Tibial artery (tissue), 4 donors: Measurements from ENCODE around the gene CWC25.
A peak's percentile ranks its signal among the peaks of the same experiment; 100 is the strongest.

Experiments used
- DNase-seq, 2 donors: peaks; one replicate each; pipeline ENCODE4 v3.0.0-alpha.2; 2019
- H3K27ac ChIP-seq, 2 donors: fragments of 200-600 bp; sonication (generic) in 1 of 2; 1 replicate in 1 of 2; 2 replicates in 1 of 2; pipeline ENCODE4 v1.5.1; 2018 to 2019; ENCODE audit warnings: mild to moderate bottlenecking in 1 of 2
- H3K27me3 ChIP-seq, 2 donors: fragments of 200-600 bp; sonication (generic) in 1 of 2; one replicate each; pipeline versions ENCODE4 v1.5.1 to v1.6.0; 2016 to 2019
- H3K36me3 ChIP-seq, 3 donors: fragments of 200-600 bp; sonication (generic) in 2 of 3; one replicate each; pipeline ENCODE4 v1.5.1; 2016 to 2019; ENCODE audit warnings: mild to moderate bottlenecking in 2 of 3
- H3K4me1 ChIP-seq, 4 donors: fragments of 200-600 bp; sonication (generic) in 2 of 4; 1 replicate in 3 of 4; 2 replicates in 1 of 4; pipeline ENCODE4 v1.5.1; 2016 to 2019
- H3K4me3 ChIP-seq, 2 donors: fragments of 200-600 bp; sonication (generic) in 1 of 2; 1 replicate in 1 of 2; 2 replicates in 1 of 2; pipeline ENCODE4 v1.5.1; 2018 to 2019; ENCODE audit warnings: mild to moderate bottlenecking in 2 of 2
- H3K9me3 ChIP-seq, 3 donors: fragments of 200-600 bp; sonication (generic) in 1 of 3; one replicate each; pipeline ENCODE4 v1.5.1; 2016 to 2019
- CTCF ChIP-seq, 2 experiments: fragments of 200-600 bp in 1 of 2; fragments of 450-650 bp in 1 of 2; IDR thresholded peaks; one replicate each; pipeline ENCODE4 v1.5.1; 2017 to 2019; ENCODE audit warnings: antibody characterized with exemption in 2 of 2, mild to moderate bottlenecking in 1 of 2, moderate library complexity in 1 of 2
- intact Hi-C: fragments of 100-400 bp; cut with DNase I; formaldehyde crosslinking; loops from one replicate; pipeline ENCODE4 v1.15.0; 2023; ENCODE audit warnings: low total_unique reads

Gene CWC25

GRCh38 chr17:38824899-38825761, at the start of gene CWC25:
Gene CWC25 (minus strand): TSS chr17:38825321. CDS start chr17:38825183, 138 bp downstream.
- DNase-seq, result peak; percentile 93 to 98
- H3K27me3 ChIP-seq, result no peaks in the 10 kb centered on the region
- peaks cover 6 to 20% (median 12%) of the 10 kb centered on the region in 3 donors for H3K36me3 ChIP-seq
- intact Hi-C loops, result no loop called here
- peak in 1 of 2 experiments; percentile 5 for TF ChIP-seq CTCF (IDR thresholded peaks at IDR 0.05)
- peaks cover 0 to 22% (median 17%) of the 10 kb centered on the region in 4 donors for H3K4me1 ChIP-seq
- peak within 1 kb of the TSS; percentile 92 to 95 for H3K27ac ChIP-seq
- peak within 1 kb of the TSS; percentile 72 to 83 for H3K4me3 ChIP-seq
- H3K9me3 ChIP-seq, result no peaks in the 10 kb centered on the region

- Histone ChIP-seq H3K4me1 (peaks cover 6 to 79% (median 70%) of the 10 kb centered on the region in 4 donors), H3K27me3 (no peaks in the 10 kb centered on the region), H3K27ac (peak overlapping the region; percentile 92 to 98), H3K9me3 (no peaks in the 10 kb centered on the region), H3K36me3 (peaks cover 8 to 14% (median 10%) of the 10 kb centered on the region in 3 donors), H3K4me3 (peak overlapping the region; percentile 26 to 96)
- intact Hi-C loops, result loop anchor here (10.0 kb wide), 1 partner anchor 291 kb away; the partner anchor contains the start of gene ARL5C
- DNase-seq, result no peak
- no peak for TF ChIP-seq CTCF (IDR thresholded peaks at IDR 0.05)
Observed at GRCh38 chr17:38873640-38874380, 48.7 kb upstream of the CWC25 start.

DNA sequence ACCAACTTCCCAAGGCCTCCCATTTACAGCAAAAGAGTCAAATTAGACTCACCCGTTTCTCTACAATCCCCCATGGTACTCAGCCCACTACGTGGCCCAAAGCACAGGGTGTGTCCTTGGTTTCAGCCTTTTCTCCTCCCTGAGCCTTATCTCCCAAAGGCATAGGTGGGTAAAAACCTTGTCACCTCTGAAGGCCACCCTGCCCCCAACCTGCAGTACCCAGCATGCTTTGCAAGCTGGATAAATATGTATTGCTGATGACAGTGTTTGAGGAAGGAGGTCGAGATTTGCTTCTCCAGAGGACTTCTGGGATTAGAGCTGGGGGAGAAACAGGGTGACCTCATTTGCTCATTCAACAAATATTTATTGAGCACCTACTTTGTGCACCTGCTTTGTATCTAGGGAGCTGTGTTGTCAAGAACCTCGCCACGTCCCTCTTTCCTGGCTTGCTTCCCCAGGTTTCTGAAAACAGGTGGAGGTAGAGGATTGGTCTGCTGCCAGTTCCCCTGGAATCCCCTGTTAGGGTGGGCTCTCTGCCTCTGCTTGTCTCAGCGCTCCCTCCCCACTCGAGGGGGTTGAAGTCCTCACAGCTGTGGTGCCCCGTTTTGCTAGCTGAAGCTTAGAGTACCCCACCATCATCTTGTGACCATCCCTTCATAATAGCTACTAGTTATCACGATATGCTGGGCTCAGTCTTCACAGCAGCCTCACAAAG, 47.7 kb upstream of the CWC25 start:
- no peak for DNase-seq
- Histone ChIP-seq H3K36me3 (peaks cover 0 to 4% (median 0%) of the 10 kb centered on the region in 3 donors), H3K27me3 (no peaks in the 10 kb centered on the region), H3K4me3 (peak overlapping the region; percentile 77 to 96), H3K4me1 (peaks cover 6 to 78% (median 68%) of the 10 kb centered on the region in 4 donors), H3K9me3 (no peaks in the 10 kb centered on the region), H3K27ac (peak overlapping the region; percentile 92 to 98)
- no peak for TF ChIP-seq CTCF (IDR thresholded peaks at IDR 0.05)
- intact Hi-C loops, result loop anchor here (10.0 kb wide), 1 partner anchor 292 kb away; the partner anchor contains the start of gene ARL5C

GRCh38 chr17:38872027-38872511, 46.9 kb upstream of the CWC25 start:
- no peaks in the 10 kb centered on the region for H3K36me3 ChIP-seq
- intact Hi-C loops, result loop anchor here (10.0 kb wide), 1 partner anchor 293 kb away; the partner anchor contains the start of gene ARL5C
- no peaks in the 10 kb centered on the region for H3K9me3 ChIP-seq
- H3K4me1 ChIP-seq, result peaks cover 6 to 76% (median 61%) of the 10 kb centered on the region in 4 donors
- DNase-seq, result no peak
- peak overlapping the region; percentile 77 to 96 for H3K4me3 ChIP-seq
- no peaks in the 10 kb centered on the region for H3K27me3 ChIP-seq
- TF ChIP-seq CTCF (IDR thresholded peaks at IDR 0.05), result no peak
- peak overlapping the region; percentile 92 to 98 for H3K27ac ChIP-seq
